ENCODE measurements around the gene SPRR1A.

DNA sequence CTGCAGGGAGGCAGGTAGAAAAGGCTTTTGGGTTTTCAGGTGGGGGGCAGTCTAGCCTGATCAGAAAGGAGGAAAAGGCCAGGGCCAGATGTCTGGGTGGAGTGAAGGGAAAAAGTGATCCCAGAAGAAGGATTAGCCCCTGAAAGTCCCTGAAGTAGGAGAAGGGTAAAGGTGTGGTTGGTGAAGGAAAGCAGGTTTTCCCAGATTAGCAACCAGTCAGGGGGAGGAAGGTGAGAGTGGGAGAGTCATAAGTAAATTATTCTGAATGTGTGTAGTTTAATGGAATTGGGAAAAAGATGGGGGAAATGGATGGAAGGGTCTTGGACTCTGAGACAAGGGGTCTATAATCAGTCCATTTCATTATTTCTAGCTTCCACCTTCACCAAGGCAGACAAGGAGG, 647 bp upstream of the SPRR1A start:
- no peak for TF ChIP-seq CTCF (IDR thresholded peaks at IDR 0.05; ENCODE audit: poor library complexity)
- TF ChIP-seq EZH2 (IDR thresholded peaks at IDR 0.05; ENCODE audit: borderline replicate concordance): no peak
- no peak for TF ChIP-seq EZH2phosphoT487 (IDR thresholded peaks at IDR 0.05; ENCODE audit: low read depth, severe bottlenecking, unreplicated experiment)

All from hepatocyte (in vitro differentiated cells).